BLaER1 treated with 17β-estradiol and CSF1 and Interleukin-3, amounts not matched to agents 10 nM and 100 nM (cell line): ENCODE results near the gene GRM5.

Source experiments
- H3K27ac ChIP-seq, 11 experiments: shearing (Covaris generic); formaldehyde crosslinking; 2 replicates each; pipeline ENCODE4 v1.8.1; 2022
- H3K27me3 ChIP-seq, 11 experiments: shearing (Covaris generic); formaldehyde crosslinking; 2 replicates each; pipeline ENCODE4 v1.8.1; 2022
- H3K36me3 ChIP-seq, 11 experiments: shearing (Covaris generic); formaldehyde crosslinking; 2 replicates each; pipeline ENCODE4 v1.8.1; 2022
- H3K4me1 ChIP-seq, 10 experiments: shearing (Covaris generic); formaldehyde crosslinking; 2 replicates each; pipeline ENCODE4 v1.8.1; 2022
- H3K4me2 ChIP-seq, 11 experiments: shearing (Covaris generic); formaldehyde crosslinking; 2 replicates each; pipeline ENCODE4 v1.8.1; 2022
- H3K4me3 ChIP-seq, 10 experiments: shearing (Covaris generic); formaldehyde crosslinking; 2 replicates each; pipeline ENCODE4 v1.8.1; 2022
- H3K9ac ChIP-seq, 11 experiments: shearing (Covaris generic); formaldehyde crosslinking; 2 replicates each; pipeline ENCODE4 v1.8.1; 2022
- H3K9me3 ChIP-seq, 11 experiments: shearing (Covaris generic); formaldehyde crosslinking; replicated peaks in 1 of 11; 2 replicates each; pipeline ENCODE4 v1.8.1; 2022
- H4K20me1 ChIP-seq, 11 experiments: shearing (Covaris generic); formaldehyde crosslinking; 2 replicates each; pipeline ENCODE4 v1.8.1; 2022
- Cebpa-rat ChIP-seq, 11 experiments: shearing (Covaris generic); IDR thresholded peaks; 2 replicates each; pipeline ENCODE4 v1.8.1; 2022

Gene GRM5

GRCh38 chr11:88657076-88657738, 408.6 kb downstream of the GRM5 start:
- no peaks in the 10 kb centered on the region for H3K9me3 ChIP-seq
- H3K27me3 ChIP-seq, result no peaks in the 10 kb centered on the region
- H3K36me3 ChIP-seq, result no peaks in the 10 kb centered on the region
- H3K4me1 ChIP-seq, result no peaks in the 10 kb centered on the region
- H3K4me3 ChIP-seq, result no peak overlapping the region
- no peak for TF ChIP-seq Cebpa-rat (IDR thresholded peaks at IDR 0.05)
- no peak overlapping the region for H3K9ac ChIP-seq
- H4K20me1 ChIP-seq, result no peaks in the 10 kb centered on the region
- H3K27ac ChIP-seq, result no peak overlapping the region
- no peak overlapping the region for H3K4me2 ChIP-seq

GRCh38 chr11:88656283-88656682, 409.5 kb downstream of the GRM5 start:
- Histone ChIP-seq H3K27ac (no peak overlapping the region), H3K4me2 (no peak overlapping the region), H3K9me3 (no peaks in the 10 kb centered on the region), H3K4me3 (no peak overlapping the region), H3K36me3 (no peaks in the 10 kb centered on the region), H4K20me1 (no peaks in the 10 kb centered on the region), H3K4me1 (no peaks in the 10 kb centered on the region), H3K9ac (no peak overlapping the region), H3K27me3 (no peaks in the 10 kb centered on the region)
- no peak for TF ChIP-seq Cebpa-rat (IDR thresholded peaks at IDR 0.05)

GRCh38 chr11:88655656-88656055, 410.1 kb downstream of the GRM5 start:
- Histone ChIP-seq H3K4me2 (no peak overlapping the region), H3K27me3 (no peaks in the 10 kb centered on the region), H3K4me3 (no peak overlapping the region), H3K9me3 (no peaks in the 10 kb centered on the region), H3K36me3 (no peaks in the 10 kb centered on the region), H3K4me1 (no peaks in the 10 kb centered on the region), H3K27ac (no peak overlapping the region), H3K9ac (no peak overlapping the region), H4K20me1 (no peaks in the 10 kb centered on the region)
- TF ChIP-seq Cebpa-rat (IDR thresholded peaks at IDR 0.05), result no peak

- Histone ChIP-seq H4K20me1 (no peaks in the 10 kb centered on the region), H3K9me3 (no peaks in the 10 kb centered on the region)
Observed at GRCh38 chr11:88655196-88655595, 410.6 kb downstream of the GRM5 start.

GRCh38 chr11:88651556-88651955, 414.2 kb downstream of the GRM5 start:
- Histone ChIP-seq H3K9me3 (no peaks in the 10 kb centered on the region), H3K4me3 (no peak overlapping the region), H3K27me3 (no peaks in the 10 kb centered on the region), H3K9ac (no peak overlapping the region), H3K36me3 (no peaks in the 10 kb centered on the region), H3K4me2 (no peak overlapping the region), H4K20me1 (no peaks in the 10 kb centered on the region), H3K4me1 (no peaks in the 10 kb centered on the region), H3K27ac (no peak overlapping the region)
- TF ChIP-seq Cebpa-rat (IDR thresholded peaks at IDR 0.05), result no peak

More at GRCh38 chr11:88655196-88655595, 410.6 kb downstream of the GRM5 start:
- H3K4me3 ChIP-seq, result no peak overlapping the region
- no peak overlapping the region for H3K9ac ChIP-seq
- no peak overlapping the region for H3K27ac ChIP-seq
- TF ChIP-seq Cebpa-rat (IDR thresholded peaks at IDR 0.05), result no peak
- H3K36me3 ChIP-seq, result no peaks in the 10 kb centered on the region
- H3K4me1 ChIP-seq, result no peaks in the 10 kb centered on the region
- no peak overlapping the region for H3K4me2 ChIP-seq
- no peaks in the 10 kb centered on the region for H3K27me3 ChIP-seq

GRCh38 chr11:88644724-88645123, 421.1 kb downstream of the GRM5 start:
- Histone ChIP-seq H3K36me3 (no peaks in the 10 kb centered on the region), H3K9ac (no peak overlapping the region), H3K4me1 (no peaks in the 10 kb centered on the region), H3K27me3 (no peaks in the 10 kb centered on the region), H4K20me1 (no peaks in the 10 kb centered on the region), H3K4me3 (no peak overlapping the region), H3K9me3 (no peaks in the 10 kb centered on the region), H3K4me2 (no peak overlapping the region), H3K27ac (no peak overlapping the region)
- TF ChIP-seq Cebpa-rat (IDR thresholded peaks at IDR 0.05), result no peak

- Histone ChIP-seq H3K4me2 (no peak overlapping the region), H3K9ac (no peak overlapping the region), H4K20me1 (no peaks in the 10 kb centered on the region), H3K27me3 (no peaks in the 10 kb centered on the region), H3K4me1 (no peaks in the 10 kb centered on the region), H3K36me3 (no peaks in the 10 kb centered on the region), H3K9me3 (no peaks in the 10 kb centered on the region), H3K27ac (no peak overlapping the region), H3K4me3 (no peak overlapping the region)
- no peak for TF ChIP-seq Cebpa-rat (IDR thresholded peaks at IDR 0.05)
Observed at GRCh38 chr11:88632163-88632562, 433.6 kb downstream of the GRM5 start.

- H3K4me1 ChIP-seq, result no peaks in the 10 kb centered on the region
- H3K9me3 ChIP-seq, result no peaks in the 10 kb centered on the region
- no peak overlapping the region for H3K4me2 ChIP-seq
- no peaks in the 10 kb centered on the region for H3K27me3 ChIP-seq
- no peak overlapping the region for H3K27ac ChIP-seq
- no peaks in the 10 kb centered on the region for H4K20me1 ChIP-seq
- no peak overlapping the region for H3K4me3 ChIP-seq
- no peak overlapping the region for H3K9ac ChIP-seq
- no peak for TF ChIP-seq Cebpa-rat (IDR thresholded peaks at IDR 0.05)
- no peaks in the 10 kb centered on the region for H3K36me3 ChIP-seq
Observed at GRCh38 chr11:88631497-88631896, 434.3 kb downstream of the GRM5 start.

GRCh38 chr11:88629496-88629895, 436.3 kb downstream of the GRM5 start:
- TF ChIP-seq Cebpa-rat (IDR thresholded peaks at IDR 0.05), result no peak
- Histone ChIP-seq H3K9ac (no peak overlapping the region), H3K4me3 (no peak overlapping the region), H3K27ac (no peak overlapping the region), H3K27me3 (no peaks in the 10 kb centered on the region), H3K4me1 (no peaks in the 10 kb centered on the region), H4K20me1 (no peaks in the 10 kb centered on the region), H3K9me3 (no peaks in the 10 kb centered on the region), H3K4me2 (no peak overlapping the region), H3K36me3 (no peaks in the 10 kb centered on the region)

GRCh38 chr11:88626216-88626615, 439.6 kb downstream of the GRM5 start:
- TF ChIP-seq Cebpa-rat (IDR thresholded peaks at IDR 0.05), result no peak

More at GRCh38 chr11:88626216-88626615, 439.6 kb downstream of the GRM5 start:
- no peaks in the 10 kb centered on the region for H3K27me3 ChIP-seq
- no peak overlapping the region for H3K9ac ChIP-seq
- H3K4me1 ChIP-seq, result no peaks in the 10 kb centered on the region
- no peak overlapping the region for H3K4me2 ChIP-seq
- H3K27ac ChIP-seq, result no peak overlapping the region
- no peaks in the 10 kb centered on the region for H3K36me3 ChIP-seq
- no peaks in the 10 kb centered on the region for H3K9me3 ChIP-seq
- H3K4me3 ChIP-seq, result no peak overlapping the region
- no peaks in the 10 kb centered on the region for H4K20me1 ChIP-seq
